BJ (cell line): ENCODE data around the gene IL3. TPM values are rescaled to one million over a fixed set of nuclear protein-coding genes. Genes with fewer than 3 reads are reported as not detected.
"Not testable (repeated sequence)": the region's sequence is repeated elsewhere in the genome, so short reads cannot be mapped to it uniquely, and the experiment has no call there.

Source experiments
- CTCF ChIA-PET: fragments of 350-600 bp; formaldehyde crosslinking; extraction: SDS; loops from one replicate; lab custom pipeline; 2021; ENCODE audit warnings: antibody characterized with exemption, inconsistent platforms; lab: Yijun Ruan, JAX
- POLR2A ChIA-PET: fragments of 300-600 bp; sonication (Branson Sonifier 250); formaldehyde crosslinking; extraction: SDS; loops from one replicate; lab custom pipeline; 2021; ENCODE audit warnings: antibody characterized with exemption; lab: Charles Lee
- DNase-seq: peaks from one replicate; pipeline ENCODE4 v3.0.0-alpha.2; 2011; ENCODE audit warnings: low read depth
- H3K27me3 ChIP-seq: 2 replicates; pipeline ENCODE4 v1.6.0; 2011; ENCODE audit warnings: low read length; ENCODE audit not compliant: control insufficient read depth, insufficient read depth
- H3K36me3 ChIP-seq: 2 replicates; pipeline ENCODE4 v1.5.1; 2011; ENCODE audit warnings: low read length; ENCODE audit not compliant: control insufficient read depth, insufficient read depth
- H3K4me3 ChIP-seq: 2 replicates; pipeline ENCODE4 v1.5.1; 2011; ENCODE audit warnings: low read depth, mild to moderate bottlenecking, control low read depth, low read length
- CTCF ChIP-seq: IDR thresholded peaks from 2 replicates; pipeline ENCODE4 v1.5.1; 2011; ENCODE audit warnings: low read depth, mild to moderate bottlenecking, control low read depth, inconsistent platforms, low read length, moderate library complexity; ENCODE audit not compliant: insufficient read depth
- polyA plus RNA-seq: library from polyadenylated mRNA; depleted of rRNA; stranded (reverse); fragments of >200 nt; gene quantifications from 2 replicates; pipeline ENCODE4 v1.2.3, GENCODE V29; 2011

The IL3 gene
- polyA plus RNA-seq, 1 experiment, result not detected

- Histone ChIP-seq H3K4me3 (no peak overlapping the region), H3K27me3 (no peaks in the 10 kb centered on the region), H3K36me3 (no peaks in the 10 kb centered on the region)
- ChIA-PET CTCF (interaction anchor here (1.7 kb wide), 1 partner anchor 42 kb away, joined by 4 read pairs; no protein-coding TSS in a partner anchor), POLR2A (no interaction called here)
- no peak for DNase-seq
- TF ChIP-seq CTCF, result no peak
Observed at GRCh38 chr5:132105688-132106087, 45.2 kb downstream of the IL3 start.

- H3K4me3 ChIP-seq, H3K27me3 ChIP-seq, H3K36me3 ChIP-seq, DNase-seq, CTCF ChIA-PET, POLR2A ChIA-PET: not testable (repeated sequence)
Observed at GRCh38 chr5:132108495-132108894, 48.0 kb downstream of the IL3 start.

GRCh38 chr5:132108957-132109356, 48.5 kb downstream of the IL3 start:
- H3K4me3 ChIP-seq, CTCF ChIA-PET, H3K36me3 ChIP-seq, POLR2A ChIA-PET, H3K27me3 ChIP-seq, DNase-seq: not testable (repeated sequence)

- Histone ChIP-seq H3K36me3 (no peaks in the 10 kb centered on the region), H3K4me3 (no peak overlapping the region), H3K27me3 (no peaks in the 10 kb centered on the region)
- no peak for DNase-seq
- ChIA-PET POLR2A (no interaction called here), CTCF (interaction anchor here (1.3 to 2.1 kb wide), 3 partner anchors 44 to 70 kb away, joined by 3 to 6 read pairs (median 5); no protein-coding TSS in a partner anchor)
- TF ChIP-seq CTCF, result no peak
Observed at GRCh38 chr5:132109494-132110053, 49.1 kb downstream of the IL3 start.

GRCh38 chr5:132110195-132110594, 49.7 kb downstream of the IL3 start:
- ChIA-PET CTCF (interaction anchor here (0.7 to 2.1 kb wide), 5 partner anchors 26 to 827 kb away, joined by 3 to 6 read pairs (median 3); no protein-coding TSS in a partner anchor), POLR2A (no interaction called here)
- DNase-seq, result no peak
- Histone ChIP-seq H3K27me3 (no peaks in the 10 kb centered on the region), H3K4me3 (no peak overlapping the region), H3K36me3 (no peaks in the 10 kb centered on the region)
- no peak for TF ChIP-seq CTCF

- Histone ChIP-seq H3K36me3 (no peaks in the 10 kb centered on the region), H3K27me3 (no peaks in the 10 kb centered on the region), H3K4me3 (no peak overlapping the region)
- no peak for DNase-seq
- POLR2A ChIA-PET, result no interaction called here
- CTCF ChIA-PET, result interaction anchor here (0.7 to 2.1 kb wide), 3 partner anchors 24 to 46 kb away, joined by 3 to 6 read pairs (median 3); no protein-coding TSS in a partner anchor
- TF ChIP-seq CTCF, result no peak
Observed at GRCh38 chr5:132110930-132111329, 50.5 kb downstream of the IL3 start.
